Colonic mucosa (tissue), 4 donors: Measurements from ENCODE around the gene KIF13A. TPM values are rescaled to one million over a fixed set of nuclear protein-coding genes. Genes with fewer than 3 reads are reported as not detected.
A peak's percentile ranks its signal among the peaks of the same experiment; 100 is the strongest.

Source experiments
- DNase-seq: peaks from one replicate; pipeline ENCODE4 v3.0.0-alpha.2; 2020
- H3K27ac ChIP-seq: fragments of 200-600 bp; one replicate; pipeline ENCODE4 v1.8.0; 2021
- H3K27me3 ChIP-seq: fragments of 200-600 bp; one replicate; pipeline ENCODE4 v1.8.0; 2021
- H3K36me3 ChIP-seq: fragments of 200-600 bp; one replicate; pipeline ENCODE4 v1.8.0; 2021
- H3K4me1 ChIP-seq: fragments of 200-600 bp; one replicate; pipeline ENCODE4 v1.8.0; 2021; ENCODE audit warnings: mild to moderate bottlenecking
- H3K4me3 ChIP-seq: fragments of 200-600 bp; one replicate; pipeline ENCODE4 v1.8.0; 2021
- H3K9ac ChIP-seq, 2 donors: one replicate each; pipeline ENCODE4 v1.7.0; 2013; ENCODE audit warnings: control low read depth in 2 of 2, low read depth in 2 of 2, low read length in 2 of 2
- H3K9me3 ChIP-seq: fragments of 200-600 bp; one replicate; pipeline ENCODE4 v1.8.0; 2021
- CTCF ChIP-seq: fragments of 200-600 bp; IDR thresholded peaks from one replicate; pipeline ENCODE4 v1.8.0; 2022; ENCODE audit warnings: antibody characterized with exemption, mild to moderate bottlenecking
- intact Hi-C: fragments of 100-400 bp; cut with DNase I; formaldehyde crosslinking; loops from one replicate; pipeline ENCODE4 v1.14.1; 2022
- total RNA-seq, 2 donors: library from RNA; stranded (reverse); fragmentation: NEBNext Ultra II Directional in 1 of 2; extraction: Animal tissue kit (Norgen Biotek cat#: 25700) in 1 of 2; gene quantifications; one replicate each; pipeline ENCODE4 v1.2.1, GENCODE V29; 2021
- donor health status: healthy.
- donor health status: DM: no; HTN: no; CAD: no.
- donor health status: DM: no; HTN: no; CAD: no.

Gene KIF13A
- total RNA-seq, 2 donors from 2014 or later, result 43.7 to 54.0 TPM

DNA sequence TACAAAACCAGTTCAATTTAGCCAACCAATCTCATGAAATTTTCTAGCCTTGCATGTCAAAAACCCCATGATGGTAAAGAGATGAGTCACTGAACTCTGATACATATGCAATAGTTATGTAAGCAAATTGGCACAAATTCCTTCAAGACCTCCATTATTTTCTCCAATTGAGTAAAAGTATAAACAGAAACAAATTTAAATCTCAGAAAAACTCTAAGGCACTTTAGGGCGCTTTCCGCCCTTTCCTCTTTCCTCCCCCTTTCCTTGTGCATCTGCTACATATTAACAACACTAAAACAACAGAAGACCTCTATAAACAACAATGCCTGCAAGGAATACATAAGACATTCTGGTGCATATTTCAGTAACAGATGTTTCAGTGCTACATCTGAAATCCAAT, 48.5 kb downstream of the KIF13A start:
- Histone ChIP-seq H3K9ac (no peak overlapping the region), H3K4me1 (peaks cover 10% of the 10 kb centered on the region), H3K9me3 (no peaks in the 10 kb centered on the region), H3K27me3 (no peaks in the 10 kb centered on the region), H3K27ac (no peak overlapping the region), H3K4me3 (no peak overlapping the region), H3K36me3 (no peaks in the 10 kb centered on the region)
- intact Hi-C loops, result no loop called here
- TF ChIP-seq CTCF, result no peak
- DNase-seq, result no peak

DNA sequence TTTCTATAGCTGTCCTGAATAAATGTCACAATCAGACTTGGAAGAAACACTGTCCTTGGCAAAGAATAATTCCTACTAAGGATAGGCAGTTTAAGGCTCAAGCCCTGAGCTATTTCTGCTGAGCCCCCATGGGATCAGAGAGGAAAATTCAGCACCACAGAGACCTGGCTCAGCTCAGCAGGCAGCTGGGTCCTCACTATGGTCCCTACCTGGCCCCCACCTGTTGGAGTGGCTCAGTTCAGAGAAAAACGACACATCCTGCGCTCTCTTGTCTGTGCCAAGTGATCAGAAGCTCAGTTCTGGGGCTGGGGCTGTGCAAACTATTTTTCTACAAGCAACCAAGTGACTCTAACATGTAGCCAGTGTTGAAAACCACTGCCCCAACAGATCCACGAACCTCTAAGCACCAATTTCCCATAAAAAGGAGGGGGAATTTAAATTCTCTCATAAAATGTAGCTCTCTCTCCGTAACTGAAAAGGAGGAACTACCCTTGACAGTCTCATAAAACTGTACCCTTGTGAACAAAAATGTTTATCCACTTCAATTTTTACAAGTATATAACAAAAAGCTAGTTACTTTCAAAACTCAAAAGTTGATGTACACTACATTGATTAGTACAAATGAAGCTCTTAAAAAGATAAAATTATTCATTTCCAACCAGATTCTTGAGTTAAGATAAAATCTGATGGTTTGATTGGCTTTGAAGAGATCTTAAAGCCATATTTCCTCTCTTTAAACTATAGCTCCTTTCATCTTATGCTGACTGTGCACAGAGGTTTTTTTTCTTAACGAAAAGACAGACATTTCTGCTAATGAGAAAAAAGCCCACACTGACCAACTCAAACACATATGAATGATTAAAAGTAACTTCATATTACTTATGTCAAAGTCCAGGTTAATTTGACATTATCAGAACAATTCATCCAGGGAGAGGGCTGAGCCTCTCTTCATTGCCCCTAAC, 52.0 kb downstream of the KIF13A start:
- Histone ChIP-seq H3K4me1 (peaks cover 10% of the 10 kb centered on the region), H3K36me3 (no peaks in the 10 kb centered on the region), H3K9ac (no peak overlapping the region), H3K27me3 (no peaks in the 10 kb centered on the region), H3K4me3 (no peak overlapping the region), H3K9me3 (no peaks in the 10 kb centered on the region), H3K27ac (no peak overlapping the region)
- no peak for DNase-seq
- no peak for TF ChIP-seq CTCF
- intact Hi-C loops, result no loop called here

DNA sequence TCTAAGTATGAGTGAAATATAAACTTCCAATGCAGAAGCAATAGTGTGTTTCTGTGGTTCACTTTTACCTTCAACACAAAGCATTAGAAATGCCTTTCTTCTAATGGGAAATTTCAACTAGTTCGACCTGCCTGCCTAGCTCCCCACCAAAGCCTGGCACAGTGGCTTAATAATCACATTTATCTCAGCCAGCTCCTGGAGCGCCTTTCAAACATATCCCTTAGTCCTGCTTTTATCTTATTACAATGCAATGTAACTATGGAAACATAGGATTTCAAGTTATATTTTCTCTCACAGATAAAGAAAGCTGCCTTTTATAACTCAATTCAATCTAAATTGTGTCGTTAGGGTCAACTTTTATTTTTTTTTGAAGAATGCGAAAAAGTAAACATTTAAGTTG, 53.7 kb downstream of the KIF13A start:
- DNase-seq, result no peak
- TF ChIP-seq CTCF, result no peak
- Histone ChIP-seq H3K9me3 (no peaks in the 10 kb centered on the region), H3K27ac (no peak overlapping the region), H3K4me1 (peaks cover 10% of the 10 kb centered on the region), H3K4me3 (no peak overlapping the region), H3K36me3 (no peaks in the 10 kb centered on the region), H3K27me3 (no peaks in the 10 kb centered on the region), H3K9ac (no peak overlapping the region)
- intact Hi-C loops, result loop anchor here (5.0 kb wide), 1 partner anchor 34 kb away; no protein-coding TSS in a partner anchor

DNA sequence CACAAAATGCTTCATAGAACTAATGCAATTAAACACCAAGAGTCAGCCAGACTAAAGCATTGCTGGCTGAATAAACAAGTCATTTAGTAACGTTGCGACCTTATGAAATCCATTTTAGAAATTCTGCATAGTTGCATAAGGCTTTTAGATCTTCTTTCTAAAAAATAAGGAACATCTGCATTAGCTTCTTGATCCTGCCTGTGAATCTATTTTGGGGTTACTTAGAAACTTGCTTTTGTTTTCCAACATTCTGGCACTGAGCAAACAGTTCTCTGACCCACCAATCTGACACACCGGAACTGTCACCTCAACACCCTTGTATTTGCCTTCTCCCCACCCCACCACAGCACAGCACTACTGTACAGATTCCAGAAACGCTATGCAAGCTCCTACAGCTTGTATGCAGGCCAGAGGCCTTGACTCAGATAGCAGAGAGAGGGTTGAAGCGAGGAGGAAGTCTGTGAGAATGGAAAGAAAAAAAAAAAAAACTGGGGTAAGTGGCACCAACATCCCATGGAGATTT, 55.0 kb downstream of the KIF13A start:
- H3K9me3 ChIP-seq, result no peaks in the 10 kb centered on the region
- H3K27ac ChIP-seq, result peak overlapping the region; percentile 7
- peaks cover 5% of the 10 kb centered on the region for H3K4me1 ChIP-seq

GRCh38 chr6:17931227-17931626, 56.2 kb downstream of the KIF13A start:
- no peak for DNase-seq
- H3K36me3 ChIP-seq, result no peaks in the 10 kb centered on the region
- H3K4me1 ChIP-seq, result no peaks in the 10 kb centered on the region
- H3K27ac ChIP-seq, result no peak overlapping the region
- no peak overlapping the region for H3K9ac ChIP-seq
- no peaks in the 10 kb centered on the region for H3K27me3 ChIP-seq
- intact Hi-C loops, result loop anchor here (5.0 kb wide), 1 partner anchor 36 kb away; no protein-coding TSS in a partner anchor
- H3K9me3 ChIP-seq, result no peaks in the 10 kb centered on the region
- no peak overlapping the region for H3K4me3 ChIP-seq
- no peak for TF ChIP-seq CTCF

More for the DNA sequence above, 55.0 kb downstream of the KIF13A start:
- Histone ChIP-seq H3K27me3 (no peaks in the 10 kb centered on the region), H3K4me3 (no peak overlapping the region), H3K9ac (no peak overlapping the region), H3K36me3 (no peaks in the 10 kb centered on the region)
- DNase-seq, result no peak
- no peak for TF ChIP-seq CTCF
- intact Hi-C loops, result loop anchor here (5.0 kb wide), 1 partner anchor 35 kb away; no protein-coding TSS in a partner anchor
